NCI-H748 (cell line): ENCODE measurements around the gene SLC16A12.

Experiments
- DNase-seq: peaks from one replicate; lab custom pipeline; 2025; ENCODE audit not compliant: unreplicated experiment; lab: John Stamatoyannopoulos, UW

Gene SLC16A12

DNA sequence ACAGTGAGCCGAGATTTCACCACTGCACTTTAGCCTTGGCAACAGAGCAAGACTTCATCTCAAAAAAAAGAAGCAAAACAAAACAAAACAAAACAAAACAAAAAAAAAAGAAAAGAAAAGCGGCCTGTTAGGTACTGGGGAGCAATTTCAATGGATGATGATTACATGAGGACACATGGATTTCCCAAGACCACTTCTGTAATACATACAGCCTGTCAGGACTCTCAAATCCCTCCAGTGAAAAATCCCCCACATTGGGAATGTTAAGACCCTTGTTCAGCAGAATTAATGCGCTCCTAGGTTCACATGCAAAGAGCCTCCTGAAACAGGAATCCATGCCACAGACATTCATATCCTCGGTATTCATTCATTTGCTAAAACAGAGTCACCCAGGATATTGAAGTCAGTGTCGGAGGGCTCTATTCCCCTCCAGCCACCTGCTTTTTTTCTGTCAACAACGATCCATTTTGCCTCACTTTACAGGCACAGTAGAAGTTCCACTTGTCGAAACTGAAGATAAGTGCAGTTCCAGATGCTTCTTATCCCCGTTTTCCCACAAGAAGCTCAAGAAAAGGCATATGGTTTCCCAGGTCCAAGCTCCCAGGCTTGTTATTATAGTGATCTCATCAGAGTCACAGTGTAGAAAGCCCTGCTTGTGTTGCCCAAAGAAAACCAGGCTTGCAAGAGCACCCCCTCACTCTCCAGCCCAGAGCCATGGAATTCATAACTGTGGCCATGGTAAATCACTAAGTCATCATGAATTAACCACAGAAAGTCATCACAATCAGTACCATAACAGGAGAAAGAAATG is 20.2 kb downstream of the SLC16A12 start:
- DNase-seq = no peak

DNA sequence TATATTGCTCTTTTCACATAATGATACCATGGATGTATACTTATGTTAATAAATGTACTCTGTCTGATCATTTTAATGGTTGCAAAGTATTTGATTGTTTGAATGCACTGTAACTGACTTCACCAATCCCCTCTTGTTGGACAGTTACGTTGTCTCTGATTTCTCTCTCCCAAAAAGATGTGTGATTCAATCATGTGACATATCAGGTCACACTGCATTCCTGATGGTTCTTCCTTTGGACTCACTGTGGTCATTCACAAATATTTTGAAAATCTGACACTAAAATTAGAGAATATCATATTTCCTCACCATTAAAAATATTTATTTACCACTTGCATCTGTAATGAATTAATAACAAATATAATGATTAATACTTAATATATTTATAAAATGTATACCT is 22.2 kb downstream of the SLC16A12 start:
- no peak for DNase-seq

DNA sequence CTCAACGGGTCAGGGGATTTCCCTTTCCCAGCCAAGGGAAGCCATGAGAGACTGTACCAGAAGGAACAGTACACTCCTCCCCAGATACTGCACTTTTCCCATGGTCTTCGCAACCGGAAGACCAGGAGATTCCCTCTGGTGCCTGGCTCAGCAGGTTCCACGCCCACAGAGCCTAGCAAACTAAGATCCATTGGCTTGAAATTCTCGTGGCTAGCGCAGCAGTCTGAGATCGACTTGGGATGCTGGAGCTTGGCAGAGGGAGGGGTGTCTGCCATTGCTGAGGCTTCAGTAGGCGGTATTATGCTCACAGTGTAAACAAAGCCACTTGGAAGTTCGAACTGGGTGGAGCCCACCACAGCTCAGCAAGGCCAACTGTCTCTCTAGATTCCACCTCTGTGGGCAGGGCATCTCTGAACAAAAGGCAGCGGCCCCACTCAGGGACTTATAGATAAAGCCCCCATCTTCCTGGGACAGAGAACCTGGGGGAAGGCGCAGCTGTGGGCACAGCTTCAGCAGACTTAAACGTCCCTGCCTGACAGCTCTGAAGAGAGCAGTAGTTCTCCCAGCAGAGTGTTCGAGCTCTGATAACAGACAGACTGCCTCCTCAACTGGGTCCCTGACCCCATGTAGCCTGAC is 29.6 kb downstream of the SLC16A12 start:
- DNase-seq = peak; percentile 13

DNA sequence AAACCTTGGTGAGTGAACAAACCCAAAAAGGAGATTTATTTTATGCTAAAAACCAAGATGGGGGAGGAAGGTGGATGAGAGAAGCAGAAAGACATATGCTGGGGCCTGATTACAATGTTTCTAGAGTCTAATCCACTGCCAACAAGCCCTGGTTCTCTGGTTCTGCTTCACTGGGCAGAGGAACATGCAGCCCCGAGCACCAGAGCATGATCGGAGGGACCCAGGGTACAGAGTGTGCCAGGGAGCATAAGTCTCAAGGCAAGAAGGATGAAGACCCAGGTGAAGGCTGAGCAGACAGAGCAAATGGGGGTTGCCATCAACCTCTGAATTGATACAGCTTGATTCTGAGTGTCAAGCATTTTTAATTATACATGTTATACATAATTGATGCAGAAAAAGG is 30.7 kb downstream of the SLC16A12 start:
- DNase-seq = no peak

DNA sequence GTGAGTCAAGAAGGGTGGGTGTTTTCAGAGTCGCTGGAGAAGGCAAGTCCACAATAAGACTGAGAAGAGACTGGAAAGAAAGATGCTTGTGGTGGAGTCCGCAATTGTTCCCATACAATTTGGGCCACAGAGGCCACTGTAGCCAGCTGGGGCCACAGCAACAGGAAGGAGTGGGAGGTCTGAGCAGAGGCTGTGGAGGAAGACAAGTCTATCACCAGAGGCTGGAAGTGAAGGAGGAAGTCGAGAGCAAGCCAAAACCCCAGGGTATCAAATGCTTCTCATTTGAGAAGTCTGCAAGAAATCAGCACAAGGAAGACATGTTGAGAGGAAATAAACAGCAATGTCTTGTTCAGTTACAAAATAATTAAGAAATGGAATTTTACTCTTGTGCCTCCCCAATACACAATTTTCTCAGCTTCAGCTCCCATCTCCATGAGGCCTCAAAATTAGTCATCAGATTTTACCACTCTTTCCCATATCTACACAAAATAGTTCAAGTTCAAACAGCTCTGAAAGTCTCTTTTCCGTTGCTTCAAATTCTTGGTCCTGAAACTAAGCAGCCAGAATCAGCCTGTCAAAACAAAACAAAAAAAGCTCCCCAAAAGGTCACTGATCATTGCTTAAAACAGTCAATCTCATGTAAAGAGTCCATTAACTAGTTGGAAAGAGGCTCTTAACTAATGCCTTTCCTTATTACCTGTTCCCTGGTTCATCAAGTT is 31.6 kb downstream of the SLC16A12 start:
- no peak for DNase-seq

DNA sequence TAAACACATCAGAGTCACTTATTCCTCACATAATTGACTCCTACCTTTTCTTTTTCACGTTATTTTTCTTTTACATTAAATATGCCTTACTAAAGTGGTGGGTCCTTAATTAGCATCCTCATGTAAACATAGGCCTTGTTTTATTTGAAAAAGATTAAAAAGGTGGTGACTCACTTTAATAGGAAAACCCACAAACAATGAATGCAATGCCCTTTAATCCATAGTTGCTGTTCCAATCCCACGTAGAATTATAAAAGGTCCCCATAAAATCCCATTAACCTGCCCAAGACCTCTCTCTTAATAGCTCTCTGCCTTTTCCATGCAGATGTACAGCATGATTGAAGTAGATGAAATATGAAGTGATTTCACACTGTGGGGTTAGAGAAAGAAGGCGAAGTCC is 32.2 kb downstream of the SLC16A12 start:
- DNase-seq = peak; percentile 52

DNA sequence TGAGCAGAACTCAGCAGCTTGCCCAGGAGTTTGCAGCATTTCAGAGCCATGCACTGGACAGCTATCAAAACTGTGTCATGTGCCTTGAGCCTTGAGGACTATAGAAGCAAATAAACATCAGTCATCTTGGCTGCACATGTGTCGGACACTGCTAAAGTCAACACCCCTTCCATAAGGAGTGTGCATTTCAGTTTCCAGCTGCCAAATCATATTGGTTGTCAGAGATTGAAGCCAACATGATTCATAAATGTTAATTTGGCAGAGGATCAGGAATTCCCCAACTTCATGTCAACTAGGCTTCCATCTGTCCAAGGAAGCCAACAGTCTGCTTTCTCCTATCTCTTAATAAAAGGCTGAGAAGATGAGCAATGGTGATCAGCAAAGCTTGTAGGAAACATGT is 32.8 kb downstream of the SLC16A12 start:
- DNase-seq = peak; percentile 34

DNA sequence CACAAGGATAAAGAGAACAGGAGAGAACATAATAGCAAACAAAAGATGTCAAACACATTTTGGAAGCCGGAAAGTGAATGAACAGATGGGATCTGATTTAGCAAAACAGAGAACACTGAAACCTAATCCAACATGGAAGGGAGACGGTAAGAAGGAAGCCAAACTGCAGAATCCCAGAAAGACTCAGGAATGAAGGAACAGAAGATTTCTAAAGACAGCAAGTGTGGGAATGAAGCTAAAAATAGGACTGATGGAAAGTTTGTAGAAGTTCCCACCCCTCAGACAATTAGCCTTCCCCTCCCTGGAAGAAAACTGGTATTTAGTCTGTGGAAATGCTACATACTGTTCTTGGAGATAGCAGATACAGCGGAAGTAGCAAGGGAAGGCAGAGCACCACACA is 40.8 kb downstream of the SLC16A12 start:
- no peak for DNase-seq

DNA sequence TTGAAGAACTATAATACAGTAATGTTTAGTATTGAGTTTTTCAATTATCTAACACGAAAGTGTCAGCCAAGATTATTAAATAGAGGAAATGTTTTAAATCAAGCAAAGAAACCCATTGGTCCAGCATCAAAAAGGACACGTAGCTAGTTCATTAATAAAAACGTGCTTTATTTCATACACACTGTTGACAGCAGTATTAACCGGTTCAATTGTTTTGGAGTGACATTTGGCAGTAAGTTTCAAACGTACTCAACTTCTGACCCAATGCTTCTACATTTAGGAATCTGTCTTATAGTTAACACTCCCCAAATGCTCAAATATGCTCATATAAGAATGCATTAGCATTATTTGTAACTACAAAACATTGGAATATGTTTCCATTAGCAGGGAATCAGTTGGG is 41.3 kb downstream of the SLC16A12 start:
- no peak for DNase-seq

DNA sequence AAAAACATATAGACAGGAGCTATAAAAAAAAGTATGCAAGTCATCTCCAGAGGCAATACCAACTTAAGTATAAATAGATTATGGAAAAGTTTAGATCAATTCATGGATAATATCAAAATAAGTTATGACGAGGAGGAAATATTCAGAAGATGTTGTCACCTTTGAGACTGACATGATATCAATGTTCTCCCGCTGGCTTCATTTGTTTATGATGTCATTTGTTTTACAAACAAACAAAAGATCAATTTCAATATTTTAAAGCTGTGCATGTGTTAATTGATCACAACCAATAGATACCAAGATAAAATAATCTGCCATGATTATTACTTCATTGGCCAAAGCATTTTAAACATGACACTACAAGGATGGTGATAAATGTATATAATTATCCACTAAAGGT is 43.5 kb downstream of the SLC16A12 start:
- no peak for DNase-seq

DNA sequence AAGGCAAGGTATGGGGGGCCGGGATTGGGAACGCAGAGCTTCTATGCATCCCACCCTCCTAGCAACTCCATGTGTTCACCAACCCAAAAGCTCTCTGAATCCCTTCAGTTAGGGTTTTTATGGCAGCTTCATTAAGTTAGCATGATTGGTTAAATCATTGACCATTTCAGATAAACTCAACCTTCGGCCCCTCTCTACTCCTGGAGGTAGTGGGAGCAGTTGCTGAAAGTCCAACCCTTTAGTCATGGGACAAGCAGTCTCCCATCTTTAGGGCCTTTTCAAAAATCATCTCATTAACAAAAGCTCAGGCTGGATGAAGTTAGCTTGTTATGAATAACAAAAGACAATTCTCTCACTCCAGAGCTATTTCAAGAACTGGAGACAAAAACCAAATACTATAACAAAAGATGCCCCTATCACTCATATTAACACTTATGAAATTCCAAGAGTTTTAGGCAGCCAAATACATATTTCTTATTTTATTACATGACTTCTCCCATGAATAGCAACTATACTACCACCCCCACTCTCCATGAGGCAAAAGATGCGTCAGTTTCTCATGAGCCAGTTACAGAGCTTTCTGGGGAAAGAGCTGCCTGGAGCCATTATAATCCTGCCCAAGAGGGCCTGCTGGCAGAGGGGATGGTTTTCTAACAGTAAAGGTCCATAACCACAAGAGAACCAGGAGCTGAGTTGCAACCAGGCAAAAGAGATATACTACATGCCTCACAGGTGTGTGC is 44.6 kb downstream of the SLC16A12 start:
- no peak for DNase-seq

DNA sequence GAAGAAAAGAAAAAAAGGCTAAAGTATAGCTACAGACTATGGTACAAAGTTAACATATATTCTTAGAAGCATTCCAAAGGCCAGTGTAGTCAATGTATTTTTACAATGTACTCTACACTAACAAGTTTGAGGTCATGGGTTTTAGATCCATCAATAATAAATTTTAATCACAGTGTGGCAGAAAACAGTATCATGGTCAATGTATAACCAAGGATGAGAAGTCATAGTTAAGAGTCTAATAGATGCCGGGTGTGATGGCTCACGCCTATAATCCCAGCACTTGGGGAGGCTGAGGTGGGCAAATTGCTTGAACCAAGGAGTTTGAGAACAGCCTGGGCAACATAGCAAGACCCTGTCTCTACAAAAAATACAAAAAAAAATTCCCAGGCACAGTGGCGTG is 53.1 kb downstream of the SLC16A12 start:
- no peak for DNase-seq

DNA sequence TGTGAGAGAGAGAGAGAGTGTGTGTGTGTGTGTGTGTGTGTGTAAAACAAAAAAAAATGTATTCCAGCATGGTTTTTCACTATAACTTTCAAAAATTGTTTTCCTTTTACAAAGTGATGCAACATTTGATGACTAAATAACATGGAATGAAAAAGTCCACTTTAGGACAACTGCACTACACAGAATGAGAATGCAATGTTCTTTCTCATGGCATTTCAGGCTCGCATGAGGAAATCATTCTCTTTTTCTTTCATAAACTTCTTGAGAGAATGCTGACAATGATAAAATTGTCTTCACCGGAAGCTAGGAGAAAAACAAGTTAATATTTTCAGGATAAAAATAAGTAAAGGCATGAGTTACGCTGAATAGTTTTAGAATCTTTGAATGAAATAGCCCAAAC is 53.7 kb downstream of the SLC16A12 start:
- DNase-seq = no peak

DNA sequence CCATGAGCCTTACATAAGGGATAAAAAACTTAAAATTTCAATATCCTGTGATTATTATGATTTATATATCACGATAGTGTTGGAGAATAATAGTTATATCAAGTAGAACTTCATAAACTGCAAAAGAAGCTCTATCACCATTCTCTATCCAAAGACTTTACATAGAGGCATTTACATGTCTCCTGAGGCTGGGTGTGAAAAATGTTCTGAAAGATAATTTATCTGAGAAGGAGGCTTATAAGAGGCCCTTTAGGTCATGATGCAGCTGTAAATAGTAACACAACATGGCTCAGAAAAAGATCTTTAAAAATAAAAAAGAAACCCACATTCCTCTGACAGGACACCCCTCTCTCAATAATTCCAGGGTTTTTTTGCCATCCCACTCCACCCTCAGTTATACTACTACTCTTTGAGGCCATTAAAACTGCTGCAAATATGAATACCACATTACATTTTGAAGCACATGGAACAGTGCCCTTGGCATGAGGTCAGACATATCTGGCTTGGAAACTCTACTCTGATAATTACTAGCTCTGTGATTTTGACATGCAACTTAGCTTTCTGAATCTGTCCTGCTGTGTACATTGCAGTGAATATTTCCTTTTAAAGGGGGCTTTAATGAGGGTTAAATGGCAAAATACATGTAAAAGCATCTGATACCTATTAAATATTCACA is 55.5 kb downstream of the SLC16A12 start:
- DNase-seq = no peak

DNA sequence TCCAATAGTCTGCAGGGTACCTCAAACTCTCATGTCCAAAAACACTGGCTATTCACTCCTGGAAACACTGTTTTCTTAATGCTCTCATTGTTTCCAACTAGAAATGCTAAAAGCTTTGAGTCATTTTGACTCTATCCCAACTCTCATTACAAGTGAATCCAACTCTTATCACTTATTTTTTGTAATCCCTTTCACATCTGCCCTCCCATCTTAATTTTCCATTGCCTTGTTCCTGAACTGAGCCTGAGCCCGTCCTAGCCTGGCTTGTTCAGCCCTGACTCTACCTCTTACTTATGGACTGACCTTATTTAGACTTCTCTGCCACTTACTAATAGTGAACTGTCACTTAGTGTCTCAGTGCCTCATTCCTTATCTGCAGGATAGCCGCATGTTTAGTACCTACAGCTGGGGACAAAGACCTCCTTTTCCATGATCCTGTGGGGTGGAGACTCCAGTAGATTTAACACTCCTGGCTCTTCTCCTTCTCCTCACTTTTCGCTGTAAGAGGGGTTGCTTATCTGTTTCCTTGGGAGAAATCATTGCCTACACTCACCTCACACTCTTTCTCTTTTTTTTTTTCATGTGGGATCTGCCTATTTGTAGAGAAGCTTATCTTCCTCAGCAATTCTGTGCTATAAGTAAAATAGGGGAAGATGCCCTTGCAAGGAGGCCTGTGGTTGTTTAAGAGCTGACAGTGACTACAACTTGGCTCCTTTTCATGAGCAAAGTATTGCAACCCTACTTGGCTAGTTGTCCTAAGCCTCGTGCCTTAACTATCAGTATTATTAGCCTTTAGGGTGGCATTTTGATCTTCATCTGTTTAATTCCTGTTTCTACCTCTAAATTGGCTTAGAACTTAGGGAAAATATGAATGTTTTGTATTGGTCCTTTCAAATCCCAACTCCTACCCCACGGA is 56.4 kb downstream of the SLC16A12 start:
- no peak for DNase-seq

DNA sequence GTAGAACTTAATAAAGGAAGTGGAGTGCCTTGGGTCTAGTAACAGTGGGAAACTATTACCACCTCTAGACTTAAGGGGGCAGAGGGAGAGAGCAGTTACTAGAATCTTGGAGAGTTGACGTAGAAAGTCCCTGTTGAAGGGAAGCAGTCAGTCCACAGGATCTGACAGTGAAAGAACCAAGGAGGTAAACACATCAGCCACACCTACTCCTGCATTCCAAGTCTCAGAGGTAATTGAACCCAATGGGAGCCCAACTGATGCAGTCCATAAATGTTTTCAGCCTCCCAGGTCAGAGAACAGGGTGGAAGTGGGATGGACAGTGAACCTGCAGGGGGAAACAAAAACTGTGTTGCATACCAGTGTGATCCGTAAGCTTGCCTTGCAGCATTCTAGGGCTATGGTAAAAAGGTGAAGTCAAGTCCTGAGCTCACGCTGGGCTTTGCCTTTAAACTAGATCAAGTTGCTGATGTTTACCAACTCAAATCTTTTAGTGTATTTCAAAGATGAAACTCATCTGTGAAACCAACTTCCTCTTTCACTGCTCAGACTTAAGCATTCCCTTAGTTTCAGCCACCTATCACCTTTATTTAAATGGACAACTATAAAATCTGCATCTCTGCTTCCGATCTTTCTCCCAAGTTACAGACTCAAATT is 57.2 kb downstream of the SLC16A12 start:
- DNase-seq = no peak

DNA sequence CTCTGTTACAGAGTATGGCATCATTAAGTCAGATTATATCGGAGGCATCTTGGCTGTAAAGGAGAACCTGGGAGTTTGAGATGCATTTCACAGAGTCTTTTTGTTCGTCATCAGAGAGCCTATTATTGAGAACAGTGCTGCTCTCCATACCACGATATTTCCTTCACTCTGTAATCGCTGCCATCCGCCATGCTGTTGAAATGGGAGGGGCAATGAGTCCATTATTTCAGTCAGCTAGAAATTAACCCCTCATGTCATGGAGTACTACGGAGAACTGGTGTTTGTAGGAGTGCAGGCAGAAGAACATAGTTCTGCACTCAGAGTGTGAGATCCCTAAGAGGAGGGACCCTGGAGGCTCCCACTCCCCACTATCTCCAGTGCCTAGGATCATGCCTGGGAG is 59.2 kb downstream of the SLC16A12 start:
- no peak for DNase-seq

DNA sequence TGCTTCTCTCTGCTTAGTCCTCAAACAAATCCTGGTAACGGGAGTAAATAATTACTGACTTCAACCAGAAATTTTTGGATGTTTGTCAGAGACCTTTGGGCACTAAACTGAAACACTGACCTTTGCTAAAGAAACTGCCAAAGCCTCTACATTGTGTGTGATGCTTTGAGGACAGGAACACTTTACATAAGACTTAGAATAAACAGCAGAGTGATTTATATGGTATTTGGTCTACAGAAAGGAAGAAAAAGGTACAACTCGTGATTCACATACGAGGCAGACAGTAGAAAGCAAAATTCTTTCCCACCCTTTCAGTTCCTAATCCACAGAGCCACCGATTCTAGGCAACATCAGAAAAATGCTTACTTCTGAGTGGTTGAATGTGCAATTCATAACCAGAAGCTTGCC is 59.8 kb downstream of the SLC16A12 start:
- no peak for DNase-seq

DNA sequence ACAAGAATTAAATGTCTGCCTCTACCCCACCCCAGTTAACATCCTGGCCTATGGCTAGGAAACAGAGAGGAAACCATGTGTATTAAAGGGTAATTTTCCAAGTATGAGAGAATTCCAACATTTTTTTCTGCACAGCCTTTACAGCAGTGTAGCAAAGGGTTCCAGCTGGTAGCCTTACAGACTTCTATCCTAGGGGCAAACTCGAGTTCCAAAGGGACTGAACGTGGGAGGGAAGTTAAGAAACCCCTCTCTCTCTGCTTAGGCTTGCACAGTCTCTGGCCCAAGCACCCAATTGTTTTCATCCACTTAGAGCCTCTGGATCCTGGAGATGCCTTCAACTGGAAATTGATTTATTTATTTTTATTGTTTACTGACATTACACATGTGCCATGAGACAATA is 60.3 kb downstream of the SLC16A12 start:
- no peak for DNase-seq
